HUES6 (cell line): Measurements from ENCODE around the gene UBE2J2.

ENCODE experiments used
- H3K27ac ChIP-seq: 2 replicates; pipeline ENCODE4 v1.7.0; 2013; ENCODE audit warnings: low read depth, mild to moderate bottlenecking, low read length, inconsistent platforms
- H3K27me3 ChIP-seq: 2 replicates; pipeline ENCODE4 v1.6.1; 2013; ENCODE audit warnings: low read length; ENCODE audit not compliant: control insufficient read depth, insufficient read depth
- H3K36me3 ChIP-seq: 2 replicates; pipeline ENCODE4 v1.6.1; 2013; ENCODE audit warnings: low read length; ENCODE audit not compliant: control insufficient read depth, insufficient read depth
- H3K4me1 ChIP-seq: 2 replicates; pipeline ENCODE4 v1.6.1; 2013; ENCODE audit warnings: low read length; ENCODE audit not compliant: control insufficient read depth, insufficient read depth
- H3K4me3 ChIP-seq: 2 replicates; pipeline ENCODE4 v1.5.1; 2013; ENCODE audit warnings: low read depth, low read length
- H3K9ac ChIP-seq: one replicate; pipeline ENCODE4 v1.6.1; 2013; ENCODE audit warnings: mild to moderate bottlenecking, low read length
- H3K9me3 ChIP-seq: 2 replicates; pipeline ENCODE4 v1.6.1; 2013; ENCODE audit warnings: low read depth, low read length; ENCODE audit not compliant: control insufficient read depth, insufficient read depth

UBE2J2 gene

GRCh38 chr1:1211541-1212441 lies 61.9 kb downstream of the UBE2J2 start:
- Histone ChIP-seq H3K27me3 (peaks cover 7% of the 10 kb centered on the region), H3K4me3 (no peak overlapping the region), H3K9ac (no peak overlapping the region), H3K4me1 (peaks cover 12% of the 10 kb centered on the region; the same call in 1 of the 2 replicates), H3K36me3 (peaks cover 4% of the 10 kb centered on the region), H3K27ac (no peak overlapping the region), H3K9me3 (no peaks in the 10 kb centered on the region)

DNA sequence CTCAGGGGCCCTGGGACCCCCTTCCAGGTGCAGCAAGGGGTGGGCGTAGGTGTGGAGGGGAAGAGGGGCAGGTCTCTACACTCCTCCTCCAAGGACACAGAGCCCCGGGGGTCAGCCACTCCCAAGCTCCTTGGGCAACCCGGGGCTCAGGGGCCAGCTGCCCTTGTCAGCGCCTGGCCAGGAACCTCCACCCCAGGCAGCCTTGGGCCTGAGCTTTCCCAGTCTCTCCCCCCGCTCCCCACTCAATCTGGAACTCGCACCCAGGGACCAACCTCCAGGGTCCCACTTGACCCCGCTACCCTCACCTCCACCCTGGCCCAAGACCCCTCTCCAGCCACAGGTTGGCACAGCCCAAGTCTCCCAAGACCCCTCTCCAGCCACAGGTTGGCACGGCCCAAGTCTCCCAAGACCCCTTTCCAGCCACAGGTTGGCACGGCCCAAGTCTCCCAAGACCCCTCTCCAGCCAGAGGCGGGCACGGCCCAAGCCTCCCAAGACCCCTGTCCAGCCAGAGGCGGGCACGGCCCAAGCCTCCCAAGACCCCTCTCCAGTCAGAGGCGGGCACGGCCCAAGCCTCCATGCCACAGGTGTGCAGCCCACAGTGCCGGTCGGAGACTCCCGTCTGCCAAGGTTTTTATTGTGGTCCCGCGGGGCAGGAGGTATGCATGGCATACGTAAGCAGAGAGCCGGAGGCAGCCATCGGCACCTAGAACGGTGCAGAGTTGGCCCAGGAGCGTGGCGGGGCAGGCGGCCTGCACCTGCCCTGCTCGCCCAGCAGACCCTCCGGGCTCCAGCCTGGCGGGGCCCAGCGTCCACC lies 62.7 kb downstream of the UBE2J2 start:
- H3K4me3 ChIP-seq = no peak overlapping the region
- peaks cover 19% of the 10 kb centered on the region for H3K4me1 ChIP-seq
- H3K9me3 ChIP-seq = no peaks in the 10 kb centered on the region
- no peak overlapping the region for H3K27ac ChIP-seq
- peaks cover 16% of the 10 kb centered on the region for H3K27me3 ChIP-seq
- H3K9ac ChIP-seq = no peak overlapping the region
- H3K36me3 ChIP-seq = no peaks in the 10 kb centered on the region

DNA sequence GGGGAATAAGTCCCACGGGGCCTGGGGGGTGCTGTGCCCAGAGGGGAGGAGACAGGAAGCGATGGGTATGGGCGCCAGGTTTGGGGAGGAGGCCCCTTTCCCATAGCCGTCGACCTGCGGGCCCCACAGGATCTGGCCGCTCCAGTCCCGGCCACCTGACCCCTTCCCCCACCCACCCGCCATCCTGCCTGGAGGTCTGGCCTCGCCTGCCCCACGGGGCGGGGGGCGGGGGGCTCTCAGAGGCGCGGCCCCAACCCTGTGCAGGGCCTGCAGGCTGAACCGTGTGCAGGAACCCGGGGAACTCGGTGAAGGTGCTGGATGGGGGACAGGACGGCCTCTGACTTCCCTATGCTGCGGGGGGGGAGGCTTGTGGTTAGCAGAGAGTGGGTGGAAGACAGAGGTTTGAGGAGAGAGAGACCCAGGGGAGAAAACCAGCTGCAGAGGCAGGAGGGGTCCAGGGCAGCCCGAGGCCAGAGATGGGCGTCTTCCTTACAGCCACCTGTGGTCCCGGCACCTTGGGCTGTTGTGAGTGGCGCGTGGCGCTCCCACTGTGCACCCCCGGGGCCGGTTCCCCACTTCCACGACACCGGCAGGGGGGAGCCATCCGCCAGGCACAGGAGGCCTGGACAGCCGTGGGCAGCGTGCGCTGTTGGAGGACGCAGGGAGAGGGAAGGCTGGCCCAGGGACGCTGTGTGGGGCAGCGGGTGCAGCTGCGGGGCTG lies 64.8 kb downstream of the UBE2J2 start:
- Histone ChIP-seq H3K36me3 (no peaks in the 10 kb centered on the region), H3K4me3 (no peak overlapping the region), H3K4me1 (peaks cover 22% of the 10 kb centered on the region), H3K9me3 (no peaks in the 10 kb centered on the region), H3K27ac (no peak overlapping the region), H3K27me3 (peaks cover 34% of the 10 kb centered on the region), H3K9ac (no peak overlapping the region)

DNA sequence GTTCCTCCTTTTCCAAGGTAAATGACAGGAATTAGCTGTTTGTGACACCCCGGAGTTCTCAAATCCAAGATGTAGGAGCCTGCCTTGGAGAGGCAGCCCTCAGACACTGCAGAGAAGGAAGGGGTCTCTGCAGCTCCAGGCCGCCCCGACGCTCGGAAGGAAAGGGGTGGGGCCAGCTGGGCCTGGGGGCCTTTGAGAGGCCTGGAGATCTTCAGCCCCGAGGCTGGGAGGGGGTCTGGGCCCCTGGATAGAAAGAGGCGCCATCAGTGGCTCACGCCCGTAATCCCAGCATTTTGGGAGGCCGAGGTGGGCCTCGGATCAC lies 66.1 kb downstream of the UBE2J2 start:
- H3K27ac ChIP-seq = no peak overlapping the region
- no peaks in the 10 kb centered on the region for H3K36me3 ChIP-seq
- H3K9me3 ChIP-seq = no peaks in the 10 kb centered on the region
- peaks cover 22% of the 10 kb centered on the region for H3K4me1 ChIP-seq
- H3K27me3 ChIP-seq = peaks cover 45% of the 10 kb centered on the region
- no peak overlapping the region for H3K4me3 ChIP-seq
- no peak overlapping the region for H3K9ac ChIP-seq

DNA sequence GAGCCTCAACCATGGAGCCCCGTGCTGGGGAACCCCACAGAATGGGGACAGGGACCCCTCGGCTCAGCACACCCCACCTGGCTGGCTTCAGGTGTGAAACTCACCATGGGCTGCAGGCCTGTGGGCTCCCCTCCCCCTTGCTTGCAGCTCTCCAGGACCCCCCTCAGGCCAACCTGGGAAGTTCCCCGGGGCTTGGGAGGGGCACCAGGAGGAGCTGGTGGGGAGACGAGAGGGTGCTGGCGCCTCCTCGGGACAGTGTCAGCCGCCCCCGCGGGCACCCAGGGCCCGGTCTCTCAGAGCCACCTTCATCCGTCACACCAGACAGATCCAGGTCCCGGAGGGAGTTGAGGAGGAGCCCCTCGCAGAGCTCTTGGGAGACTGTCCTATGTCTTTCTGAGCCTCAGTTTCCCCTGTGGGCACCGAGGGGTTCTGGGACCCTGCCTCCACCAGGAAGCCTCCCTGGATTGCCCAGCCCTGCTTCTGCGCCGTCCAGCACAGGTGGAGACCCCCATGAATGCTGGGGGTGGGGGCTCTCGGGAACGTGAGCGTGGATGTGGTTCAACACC lies 66.6 kb downstream of the UBE2J2 start:
- Histone ChIP-seq H3K4me1 (peaks cover 22% of the 10 kb centered on the region), H3K4me3 (peak overlapping the region; percentile 57; the same call in 1 of the 2 replicates)

GRCh38 chr1:1206376-1206965 lies 67.2 kb downstream of the UBE2J2 start, which contains the start of gene TNFRSF18:
TSS of gene TNFRSF18 (minus strand) at chr1:1206592. CDS start at chr1:1206571, 21 bp downstream.
- Histone ChIP-seq H3K9me3 (no peaks in the 10 kb centered on the region), H3K4me1 (peaks cover 22% of the 10 kb centered on the region), H3K27me3 (peaks cover 45% of the 10 kb centered on the region), H3K4me3 (peak within 1 kb of the TSS; percentile 57), H3K9ac (peak within 1 kb of the TSS; percentile 22), H3K36me3 (no peaks in the 10 kb centered on the region), H3K27ac (no peak within 1 kb of the TSS)

More for the DNA sequence above, 66.6 kb downstream of the UBE2J2 start:
- Histone ChIP-seq H3K9ac (no peak overlapping the region), H3K27ac (no peak overlapping the region), H3K9me3 (no peaks in the 10 kb centered on the region), H3K36me3 (no peaks in the 10 kb centered on the region), H3K27me3 (peaks cover 45% of the 10 kb centered on the region)

GRCh38 chr1:1205769-1206375 lies 67.8 kb downstream of the UBE2J2 start:
- H3K9ac ChIP-seq = peak overlapping the region; percentile 22
- H3K4me3 ChIP-seq = peak overlapping the region; percentile 57

DNA sequence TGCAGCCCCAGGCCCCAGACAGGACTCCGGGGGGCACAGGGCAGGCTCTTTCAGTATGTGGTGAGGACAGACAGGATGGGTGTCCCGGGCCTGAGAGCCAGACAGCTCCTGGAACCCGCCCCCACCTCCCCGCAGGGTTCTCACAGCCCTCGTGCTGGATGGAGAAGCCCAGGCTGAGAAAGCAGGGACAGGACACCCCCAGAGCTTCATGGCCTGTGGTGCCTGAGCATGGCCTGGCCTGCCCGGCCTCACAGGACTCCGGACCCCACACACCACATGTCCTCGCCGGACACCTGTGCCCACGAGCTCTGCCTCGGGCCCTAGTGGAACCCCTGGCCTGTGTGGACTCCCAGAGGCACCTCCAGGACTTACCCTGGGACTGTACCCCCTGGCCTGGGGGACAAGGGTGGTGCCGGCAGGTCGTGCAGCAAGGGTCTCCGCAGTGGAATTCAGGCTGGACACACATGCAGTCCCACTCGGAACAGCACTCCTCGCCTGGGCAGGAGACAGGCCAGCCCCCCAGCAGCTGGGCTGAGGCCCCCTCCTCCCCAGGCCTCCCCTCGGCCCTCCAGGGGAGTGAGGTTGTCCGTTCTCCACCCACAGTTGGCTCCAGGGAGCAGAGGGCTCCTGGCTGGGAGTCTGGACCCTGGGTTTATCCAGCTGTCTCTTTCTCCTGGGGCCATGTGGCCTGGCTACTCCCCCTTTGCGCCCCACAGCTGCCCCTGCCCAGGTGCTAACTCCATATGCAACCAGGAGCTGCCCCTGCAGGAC lies 68.5 kb downstream of the UBE2J2 start:
- no peak overlapping the region for H3K4me3 ChIP-seq
- H3K9ac ChIP-seq = no peak overlapping the region
- H3K4me1 ChIP-seq = peaks cover 25% of the 10 kb centered on the region
- H3K9me3 ChIP-seq = no peaks in the 10 kb centered on the region
- H3K36me3 ChIP-seq = no peaks in the 10 kb centered on the region
- peaks cover 50% of the 10 kb centered on the region for H3K27me3 ChIP-seq
- H3K27ac ChIP-seq = no peak overlapping the region

More at GRCh38 chr1:1205769-1206375, 67.8 kb downstream of the UBE2J2 start:
- Histone ChIP-seq H3K9me3 (no peaks in the 10 kb centered on the region), H3K27me3 (peaks cover 45% of the 10 kb centered on the region), H3K27ac (no peak overlapping the region), H3K4me1 (peaks cover 22% of the 10 kb centered on the region), H3K36me3 (no peaks in the 10 kb centered on the region)

DNA sequence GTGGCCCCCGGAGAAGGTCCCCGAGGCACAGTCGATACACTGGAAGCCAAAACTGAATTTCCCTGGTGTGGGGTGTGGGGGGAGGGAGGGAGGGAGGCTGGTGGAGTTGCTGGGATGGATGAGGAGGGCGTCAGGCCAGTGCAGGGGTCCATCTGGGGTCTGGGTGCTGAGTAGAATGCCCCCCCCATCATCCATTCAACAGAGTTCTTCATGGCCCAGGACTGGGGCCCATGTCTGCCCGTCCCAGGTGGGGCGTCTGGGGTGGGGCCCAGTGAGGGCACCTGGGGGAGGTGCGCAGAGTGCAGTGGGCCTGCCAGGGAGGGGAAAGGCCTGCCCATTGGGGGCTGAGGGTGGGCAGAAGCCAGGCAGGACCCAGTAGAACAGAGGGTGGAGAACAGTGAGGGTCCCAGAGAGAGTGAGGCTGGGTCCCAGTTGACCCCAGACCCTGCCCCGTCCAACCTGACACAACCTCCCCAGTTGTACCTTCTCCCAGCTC lies 69.2 kb downstream of the UBE2J2 start:
- peaks cover 50% of the 10 kb centered on the region for H3K27me3 ChIP-seq
- H3K9me3 ChIP-seq = no peaks in the 10 kb centered on the region
- no peak overlapping the region for H3K27ac ChIP-seq
- H3K9ac ChIP-seq = no peak overlapping the region
- H3K36me3 ChIP-seq = no peaks in the 10 kb centered on the region
- H3K4me3 ChIP-seq = no peak overlapping the region
- H3K4me1 ChIP-seq = peaks cover 25% of the 10 kb centered on the region
